Measurements from ENCODE around the gene NAP1L4.

GRCh38 chr11:2919188-2919587 is 72.9 kb downstream of the NAP1L4 start:
- TF ChIP-seq ZBTB33 (IDR thresholded peaks at IDR 0.05; ENCODE audit: borderline replicate concordance, low read depth) = no peak
- TF ChIP-seq RXRA (IDR thresholded peaks at IDR 0.05; ENCODE audit: borderline replicate concordance, low read depth) = no peak
- no peak for TF ChIP-seq EP300 (IDR thresholded peaks at IDR 0.05; ENCODE audit: borderline replicate concordance in 1 of 2, low read depth in 1 of 2, low read length in 1 of 2)
- no peak for TF ChIP-seq MAX (IDR thresholded peaks at IDR 0.05; ENCODE audit: low read depth)
- TF ChIP-seq GABPA (IDR thresholded peaks at IDR 0.05; ENCODE audit: low read depth) = no peak
- TF ChIP-seq YY1 (IDR thresholded peaks at IDR 0.05; ENCODE audit: low read depth) = no peak
- no peak for TF ChIP-seq CTCF (IDR thresholded peaks at IDR 0.05)
- TF ChIP-seq SMC3 (IDR thresholded peaks at IDR 0.05; ENCODE audit: low read depth, low read length) = no peak
- no peak for TF ChIP-seq POLR2AphosphoS5 (IDR thresholded peaks at IDR 0.05; ENCODE audit: low read depth, low read length)
- no peak for TF ChIP-seq RFX5 (IDR thresholded peaks at IDR 0.05; ENCODE audit: low read length)
- no peak for TF ChIP-seq RAD21 (IDR thresholded peaks at IDR 0.05; ENCODE audit: low read length)
- TF ChIP-seq CHD2 (IDR thresholded peaks at IDR 0.05; ENCODE audit: low read length, partially characterized antibody) = no peak

Measured in SK-N-SH (cell line).